ENCODE measurements around the gene KRTAP5-7. TPM values are rescaled to one million over a fixed set of nuclear protein-coding genes. Genes with fewer than 3 reads are reported as not detected.

KRTAP5-7 gene
- total RNA-seq, 1 experiment from 2014 or later: not detected

- TF ChIP-seq REST (IDR thresholded peaks at IDR 0.05; ENCODE audit: low read depth) (no peak), CEBPB (IDR thresholded peaks at IDR 0.05; ENCODE audit: low read depth) (no peak), ELF1 (IDR thresholded peaks at IDR 0.05; ENCODE audit: borderline replicate concordance, low read depth) (no peak), EGR1 (IDR thresholded peaks at IDR 0.05; ENCODE audit: low read depth) (no peak), POLR2A (IDR thresholded peaks at IDR 0.05; ENCODE audit: borderline replicate concordance, extremely low read depth, insufficient read depth, insufficient read length) (no peak), POLR2AphosphoS5 (IDR thresholded peaks at IDR 0.05; ENCODE audit: low read depth, low read length) (no peak), JUND (IDR thresholded peaks at IDR 0.05) (no peak), CBX3 (IDR thresholded peaks at IDR 0.05; ENCODE audit: low read depth) (no peak), YY1 (IDR thresholded peaks at IDR 0.05; ENCODE audit: extremely low read depth, insufficient replicate concordance, low read depth, low read length) (no peak), FOSL1 (IDR thresholded peaks at IDR 0.05; ENCODE audit: low read depth) (no peak)
Observed at GRCh38 chr11:71496421-71496820, 30.6 kb upstream of the KRTAP5-7 start (continued).

- H3K4me3 ChIP-seq (replicated peaks in 1 of 2; ENCODE audit: low read depth in 1 of 2, low read length in 2 of 2): no peak overlapping the region
- no peak overlapping the region for H3K4me2 ChIP-seq (ENCODE audit: low read length)
- ChIA-PET CTCF (no interaction called here), RAD21 (ENCODE audit: low non-redundant PET in 1 of 2, low total read pairs in 2 of 2, uncharacterized antibody in 2 of 2, unreplicated experiment in 2 of 2) (no interaction called here), POLR2A (no interaction called here)
- no peaks in the 10 kb centered on the region for H4K20me1 ChIP-seq (ENCODE audit: insufficient read depth)
- H3K9me3 ChIP-seq (ENCODE audit: control insufficient read depth in 1 of 2, insufficient read depth in 1 of 2, low read depth in 1 of 2, low read length in 2 of 2): no peaks in the 10 kb centered on the region
- H3K79me2 ChIP-seq (ENCODE audit: insufficient read depth, low read length): no peaks in the 10 kb centered on the region
- peaks cover 9 to 12% of the 10 kb centered on the region in 2 experiments; a peak in 2 of 4 replicates for H3K36me3 ChIP-seq (ENCODE audit: control insufficient read depth in 1 of 2, insufficient read depth in 2 of 2, low read length in 2 of 2)
- ATAC-seq (no peak), DNase-seq (ENCODE audit: low read depth, low spot score) (no peak)
- no TSS peak for BruUV-seq (replicated peaks)
- no peaks in the 10 kb centered on the region for H3K27me3 ChIP-seq (ENCODE audit: insufficient read depth, low read length)
- no peaks in the 10 kb centered on the region for H3K9me2 ChIP-seq (ENCODE audit: insufficient read depth)
- no peak overlapping the region for H3K9ac ChIP-seq (ENCODE audit: low read length)
- no peak overlapping the region for H2AFZ ChIP-seq (ENCODE audit: low read depth, low read length, poor library complexity, severe bottlenecking)
- H3K4me1 ChIP-seq (ENCODE audit: control insufficient read depth in 1 of 2, insufficient read depth in 2 of 2, low read length in 2 of 2): peaks cover 10 to 11% of the 10 kb centered on the region in 2 experiments; a peak in 3 of 4 replicates
- intact Hi-C loops (cut with micrococcal nuclease): no loop called here
- H3K27ac ChIP-seq (ENCODE audit: low read depth, low read length): no peak overlapping the region
- TF ChIP-seq CTCF (IDR thresholded peaks at IDR 0.05 in 2 of 3, conservative IDR thresholded peaks at IDR 0.05 in 1 of 3; ENCODE audit: borderline replicate concordance in 1 of 3, insufficient read depth in 1 of 3, low read depth in 2 of 3, low read length in 2 of 3) (no peak), ZNF274 (IDR thresholded peaks at IDR 0.05; ENCODE audit: low read depth, low read length) (no peak), EZH2 (IDR thresholded peaks at IDR 0.05) (no peak), YY1 (IDR thresholded peaks at IDR 0.05; ENCODE audit: extremely low read depth, insufficient replicate concordance, low read depth, low read length) (no peak), EGR1 (IDR thresholded peaks at IDR 0.05; ENCODE audit: low read depth) (no peak), ZBTB33 (IDR thresholded peaks at IDR 0.05; ENCODE audit: extremely low read depth, insufficient replicate concordance, low read length) (no peak), ATF3 (IDR thresholded peaks at IDR 0.05) (no peak), JUND (IDR thresholded peaks at IDR 0.05) (no peak), CEBPB (IDR thresholded peaks at IDR 0.05; ENCODE audit: low read depth) (no peak)
Observed at GRCh38 chr11:71498091-71498490, 29.0 kb upstream of the KRTAP5-7 start.
